CD4-positive, alpha-beta T cell (primary cell): Measurements from ENCODE around the gene STIM2. TPM values are rescaled to one million over a fixed set of nuclear protein-coding genes. Genes with fewer than 3 reads are reported as not detected.

Experiments used
- ATAC-seq: fragments of 200-7000 bp; cut with Tn5 transposase; one replicate; pipeline ENCODE4 v1.10.0; 2022; ENCODE audit warnings: mild to moderate bottlenecking; ENCODE audit not compliant: poor library complexity
- CTCF ChIA-PET: fragments of 350-600 bp; sonication (Branson Sonifier 250); formaldehyde crosslinking; loops from one replicate; lab custom pipeline; 2021; ENCODE audit warnings: antibody characterized with exemption, inconsistent platforms; lab: Charles Lee
- POLR2A ChIA-PET: fragments of 350-600 bp; sonication (Branson Sonifier 250); formaldehyde crosslinking; loops from one replicate; lab custom pipeline; 2021; ENCODE audit warnings: antibody characterized with exemption, inconsistent platforms; lab: Charles Lee
- DNase-seq, 14 experiments: peaks; one replicate each; pipeline ENCODE4 v3.0.0-alpha.2; 2013 to 2020; ENCODE audit warnings: mixed read lengths in 2 of 14
- H3K27ac ChIP-seq, 2 donors: one replicate each; pipeline versions ENCODE4 v1.5.1 to v1.7.0; 2013; ENCODE audit warnings: low read length in 2 of 2, low read depth in 1 of 2, mild to moderate bottlenecking in 1 of 2
- H3K27me3 ChIP-seq, 2 experiments: 1 replicate in 1 of 2; 2 replicates in 1 of 2; pipeline versions ENCODE4 v1.6.1 to v1.7.0; 2013; ENCODE audit warnings: low read length in 2 of 2, control low read depth in 1 of 2, mild to moderate bottlenecking in 1 of 2, moderate library complexity in 1 of 2; ENCODE audit not compliant: insufficient read depth in 2 of 2, control insufficient read depth in 1 of 2
- H3K36me3 ChIP-seq: one replicate; pipeline ENCODE4 v1.6.1; 2013; ENCODE audit warnings: low read length, control low read depth; ENCODE audit not compliant: insufficient read depth
- H3K4me1 ChIP-seq: one replicate; pipeline ENCODE4 v1.6.1; 2013; ENCODE audit warnings: low read length, control low read depth; ENCODE audit not compliant: insufficient read depth
- H3K4me3 ChIP-seq: one replicate; pipeline ENCODE4 v1.5.1; 2013; ENCODE audit warnings: mild to moderate bottlenecking, low read length, moderate library complexity
- H3K9me3 ChIP-seq, 2 experiments: 1 replicate in 1 of 2; 2 replicates in 1 of 2; pipeline versions ENCODE4 v1.6.1 to v1.7.0; 2013; ENCODE audit warnings: low read length in 2 of 2, mild to moderate bottlenecking in 2 of 2, control low read depth in 1 of 2, moderate library complexity in 1 of 2; ENCODE audit not compliant: control insufficient read depth in 1 of 2, insufficient read depth in 1 of 2
- H3K27ac Mint-ChIP-seq: one replicate; pipeline ENCODE4 v1.8.0; 2020; ENCODE audit warnings: mixed read lengths
- H3K27me3 Mint-ChIP-seq: one replicate; pipeline ENCODE4 v1.8.0; 2021; ENCODE audit warnings: mixed read lengths
- H3K36me3 Mint-ChIP-seq: one replicate; pipeline ENCODE4 v1.8.0; 2021; ENCODE audit warnings: low read depth, mixed read lengths
- H3K4me1 Mint-ChIP-seq: one replicate; pipeline ENCODE4 v1.8.0; 2021; ENCODE audit warnings: low read depth, mixed read lengths
- H3K4me3 Mint-ChIP-seq: one replicate; pipeline ENCODE4 v1.8.0; 2020; ENCODE audit warnings: mild to moderate bottlenecking, mixed read lengths
- H3K9me3 Mint-ChIP-seq: one replicate; pipeline ENCODE4 v1.8.0; 2020; ENCODE audit warnings: mixed read lengths
- CTCF ChIP-seq: fragments of 200-600 bp; IDR thresholded peaks from one replicate; pipeline ENCODE4 v1.8.0; 2022; ENCODE audit warnings: antibody characterized with exemption, mild to moderate bottlenecking
- intact Hi-C, 2 experiments: fragments of 100-400 bp; cut with DNase I in 1 of 2; cut with micrococcal nuclease in 1 of 2; formaldehyde crosslinking; loops; one replicate each; pipeline versions ENCODE4 v1.15.1 to v1.9.0; 2023 to 2025; cut with DNase I, micrococcal nuclease
- total RNA-seq, 174 experiments: library from RNA in 2 of 174; stranded (reverse) in 2 of 174; gene quantifications; one replicate each; pipeline ENCODE4 v1.2.3 and lab custom pipeline; 2021 to 2026

Gene STIM2
- total RNA-seq, 2 experiments from 2014 or later, result 53.7 to 54.9 TPM

DNA sequence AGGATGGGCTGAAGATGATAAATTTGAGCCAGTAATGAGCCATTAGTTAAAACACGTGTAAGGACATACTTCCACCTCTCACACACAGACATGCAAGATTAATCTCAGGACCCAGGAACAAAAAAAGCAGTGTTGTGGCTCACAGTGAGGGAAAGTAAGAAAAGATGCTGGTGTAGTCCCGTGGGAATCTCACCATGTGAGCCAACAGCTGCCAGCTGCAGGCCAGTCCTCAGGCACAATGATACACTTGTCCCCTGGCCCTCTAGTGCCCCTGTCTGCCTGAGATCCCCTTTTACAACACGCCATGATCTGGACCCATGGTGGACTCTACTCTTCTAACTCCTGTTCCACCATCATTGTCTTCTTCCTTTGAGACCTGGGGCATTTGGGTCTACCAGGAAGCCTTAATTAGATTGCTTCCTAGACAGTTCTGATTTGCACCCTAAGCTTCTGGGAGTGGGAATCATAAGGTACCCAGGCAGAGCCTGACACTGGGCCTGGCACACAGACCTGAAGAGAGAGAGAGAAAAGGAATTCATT lies 194.7 kb downstream of the STIM2 start:
- TF ChIP-seq CTCF, result no peak
- no peaks in the 10 kb centered on the region for H3K36me3 ChIP-seq
- Mint-ChIP-seq H3K27me3 (peaks cover 50% of the 10 kb centered on the region), H3K36me3 (no peaks in the 10 kb centered on the region), H3K4me1 (no peaks in the 10 kb centered on the region), H3K4me3 (no peak overlapping the region), H3K9me3 (no peaks in the 10 kb centered on the region), H3K27ac (no peak overlapping the region)
- ChIA-PET POLR2A (no interaction called here), CTCF (no interaction called here)
- ATAC-seq (no peak), DNase-seq (no peak)
- peaks cover 2 to 11% of the 10 kb centered on the region in 2 experiments for H3K27me3 ChIP-seq
- intact Hi-C loops, result no loop called here
- H3K4me1 ChIP-seq, result no peaks in the 10 kb centered on the region
- H3K9me3 ChIP-seq, result no peaks in the 10 kb centered on the region
- H3K4me3 ChIP-seq, result no peak overlapping the region
- H3K27ac ChIP-seq, result no peak overlapping the region

- no peak overlapping the region for H3K27ac Mint-ChIP-seq
- no peak for DNase-seq
- CTCF ChIA-PET, result no interaction called here
- peaks cover 43% of the 10 kb centered on the region for H3K27me3 Mint-ChIP-seq
- no peak overlapping the region for H3K4me3 Mint-ChIP-seq
- Histone ChIP-seq H3K27me3 (peaks cover 2 to 11% of the 10 kb centered on the region in 2 experiments), H3K36me3 (no peaks in the 10 kb centered on the region), H3K4me3 (no peak overlapping the region), H3K27ac (no peak overlapping the region), H3K9me3 (no peaks in the 10 kb centered on the region), H3K4me1 (no peaks in the 10 kb centered on the region)
- no peaks in the 10 kb centered on the region for H3K36me3 Mint-ChIP-seq
- no peak for ATAC-seq
- POLR2A ChIA-PET, result no interaction called here
- no peaks in the 10 kb centered on the region for H3K4me1 Mint-ChIP-seq
- no peak for TF ChIP-seq CTCF
- no peaks in the 10 kb centered on the region for H3K9me3 Mint-ChIP-seq
- intact Hi-C loops, result no loop called here
Observed at GRCh38 chr4:27056281-27056680, 195.6 kb downstream of the STIM2 start.

DNA sequence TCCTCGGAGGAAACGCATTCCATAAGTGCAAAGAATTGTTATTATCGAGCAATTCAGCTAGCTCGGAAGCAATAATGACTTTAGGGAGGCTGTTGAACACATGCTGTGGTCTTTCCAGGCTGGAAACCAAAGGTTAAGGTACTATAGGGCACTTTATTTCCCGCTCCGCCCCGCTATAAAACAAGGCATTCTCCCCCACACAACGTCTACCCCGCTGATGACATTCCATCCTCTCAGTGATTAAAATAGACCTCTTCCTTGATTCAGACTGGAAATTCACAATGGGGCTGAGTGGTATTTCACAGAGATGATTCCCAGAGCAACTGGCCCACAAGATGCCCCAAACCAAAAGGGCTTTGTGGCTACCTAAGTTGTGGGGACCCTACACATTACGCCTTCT lies 196.4 kb downstream of the STIM2 start:
- CTCF ChIA-PET, result no interaction called here
- Histone ChIP-seq H3K36me3 (no peaks in the 10 kb centered on the region), H3K9me3 (no peaks in the 10 kb centered on the region), H3K4me1 (no peaks in the 10 kb centered on the region), H3K27me3 (peaks cover 1 to 9% of the 10 kb centered on the region in 2 experiments), H3K4me3 (no peak overlapping the region), H3K27ac (no peak overlapping the region)
- ATAC-seq (no peak), DNase-seq (no peak)
- Mint-ChIP-seq H3K4me1 (no peaks in the 10 kb centered on the region), H3K36me3 (no peaks in the 10 kb centered on the region), H3K4me3 (no peak overlapping the region), H3K9me3 (no peaks in the 10 kb centered on the region), H3K27ac (no peak overlapping the region), H3K27me3 (peaks cover 44% of the 10 kb centered on the region)
- POLR2A ChIA-PET, result no interaction called here
- intact Hi-C loops, result no loop called here
- no peak for TF ChIP-seq CTCF
